Dedifferentiated amniotic fluid mesenchymal stem cell (primary cell): ENCODE results near the gene CXCL9.
"Not testable (repeated sequence)": the region's sequence is repeated elsewhere in the genome, so short reads cannot be mapped to it uniquely, and the experiment has no call there.

ENCODE experiments used
- DNase-seq: peaks from one replicate; pipeline ENCODE4 v3.0.0-alpha.2; 2016; ENCODE audit errors: extremely low spot score

Gene CXCL9

DNA sequence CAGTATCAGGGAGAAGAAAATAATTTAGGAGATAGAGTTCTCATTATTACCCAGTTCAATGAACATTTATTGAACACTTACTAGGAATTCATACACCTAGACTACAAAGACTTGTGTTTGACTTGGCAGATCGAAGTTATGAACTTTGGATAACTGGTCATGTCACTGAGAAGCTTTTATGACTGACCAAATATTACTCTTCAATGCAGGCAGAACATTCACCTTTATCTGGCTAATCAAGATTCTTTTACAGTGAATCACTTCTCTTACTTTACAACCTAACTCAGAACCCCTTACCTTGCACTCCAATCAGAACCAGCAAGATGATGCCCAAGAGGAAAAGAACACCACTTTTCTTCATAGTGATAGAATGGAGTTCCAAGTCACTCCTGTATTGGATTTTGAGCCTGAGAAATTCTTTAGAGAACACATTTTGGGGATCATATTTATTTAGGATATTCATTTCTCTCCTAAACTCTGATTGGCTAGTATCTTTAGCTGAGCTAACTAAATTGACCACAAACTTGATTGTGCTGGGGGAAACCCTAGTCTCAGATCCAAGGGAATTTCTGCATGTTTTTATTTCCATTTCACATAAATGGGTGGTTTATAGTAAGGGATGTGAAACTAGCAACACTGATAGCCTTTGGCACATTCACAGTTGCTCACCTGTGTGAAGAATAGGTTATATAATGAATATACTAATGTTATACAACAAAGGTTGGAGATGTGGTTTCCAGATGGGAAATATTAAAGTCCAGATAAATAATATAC is at the start of gene CXCL9:
TSS of gene CXCL9 (minus strand) at position 421 of the 774 bp plus-strand sequence. CDS start at position 361, 60 bp downstream.
- no peak for DNase-seq

DNA sequence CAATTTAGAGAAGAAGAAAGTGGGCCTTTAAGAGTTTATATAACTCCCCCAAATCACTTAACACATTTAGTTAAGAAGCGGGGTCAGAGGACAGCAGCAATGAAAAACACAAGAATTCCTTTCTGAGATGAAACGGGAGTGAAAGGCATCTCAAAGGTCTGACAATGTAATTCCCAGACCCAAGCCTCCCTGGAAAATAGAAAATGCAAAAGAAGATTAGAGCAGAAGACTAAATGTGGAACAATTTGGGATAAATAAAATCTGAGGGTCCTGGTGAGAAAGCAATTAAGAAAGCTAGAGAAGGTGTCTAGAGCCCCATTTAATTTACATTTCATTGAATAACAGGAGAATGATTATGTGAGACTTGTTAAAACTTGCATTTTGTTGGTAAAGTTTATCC is 48.1 kb upstream of the CXCL9 start:
- DNase-seq: no peak

GRCh38 chr4:76055016-76055415 is 47.7 kb upstream of the CXCL9 start:
- no peak for DNase-seq

GRCh38 chr4:76053730-76054129 is 46.4 kb upstream of the CXCL9 start:
- no peak for DNase-seq

DNA sequence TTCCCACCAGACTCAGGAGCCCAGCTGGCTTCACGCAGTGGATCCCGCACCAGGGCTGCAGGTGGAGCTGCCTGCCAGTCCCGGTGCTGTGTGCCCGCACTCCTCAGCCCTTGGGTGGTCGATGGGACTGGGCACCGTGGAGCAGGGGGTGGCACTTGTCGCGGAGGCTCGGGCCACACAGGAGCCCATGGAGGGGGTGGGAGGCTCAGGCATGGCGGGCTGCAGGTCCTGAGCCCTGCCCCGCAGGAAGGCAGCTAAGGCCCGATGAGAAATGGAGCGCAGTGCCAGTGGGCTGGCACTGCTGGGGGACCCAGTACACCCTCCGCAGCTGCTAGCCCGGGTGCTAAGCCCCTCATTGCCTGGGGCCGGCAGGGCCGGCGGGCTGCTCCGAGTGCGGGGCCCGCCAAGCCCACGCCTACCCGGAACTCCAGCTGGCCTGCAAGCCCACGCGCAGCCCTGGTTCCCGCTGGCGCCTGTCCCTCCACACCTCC is 43.3 kb upstream of the CXCL9 start:
- DNase-seq: not testable (repeated sequence)

- not testable (repeated sequence) for DNase-seq
Measured at GRCh38 chr4:76049860-76050416, 42.6 kb upstream of the CXCL9 start.

- not testable (repeated sequence) for DNase-seq
Measured at GRCh38 chr4:76044686-76045085, 37.4 kb upstream of the CXCL9 start.

- not testable (repeated sequence) for DNase-seq
Measured at GRCh38 chr4:76043306-76043705, 36.0 kb upstream of the CXCL9 start.

DNA sequence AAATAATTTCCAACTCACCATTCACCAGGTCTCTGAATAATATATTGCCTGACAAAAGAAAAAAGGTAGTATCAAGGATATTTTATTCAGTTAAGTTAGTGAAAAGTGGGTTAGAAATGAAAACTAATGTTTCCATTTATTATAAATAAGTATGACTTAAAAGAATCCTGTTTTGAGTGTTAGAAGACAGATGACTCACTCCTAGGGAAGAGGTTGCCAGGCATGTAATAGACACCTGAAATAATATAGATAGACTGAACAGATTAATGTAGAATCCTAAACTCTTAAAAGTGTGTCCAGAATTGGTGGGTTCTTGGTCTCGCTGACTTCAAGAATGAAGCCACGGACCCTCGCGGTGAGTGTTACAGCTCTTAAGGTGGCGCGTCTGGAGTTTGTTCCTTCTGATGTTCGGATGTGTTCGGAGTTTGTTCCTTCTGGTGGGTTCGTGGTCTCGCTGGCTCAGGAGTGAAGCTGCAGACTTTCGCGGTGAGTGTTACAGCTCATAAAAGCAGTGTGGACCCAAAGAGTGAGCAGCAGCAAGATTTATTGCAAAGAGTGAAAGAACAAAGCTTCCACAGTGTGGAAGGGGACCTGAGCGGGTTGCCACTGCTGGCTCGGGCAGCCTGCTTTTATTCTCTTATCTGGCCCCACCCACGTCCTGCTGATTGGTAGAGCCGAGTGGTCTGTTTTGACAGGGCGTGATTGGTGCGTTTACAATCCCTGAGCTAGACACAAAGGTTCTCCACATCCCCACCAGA is 35.1 kb upstream of the CXCL9 start:
- not testable (repeated sequence) for DNase-seq

- DNase-seq: no peak
Measured at GRCh38 chr4:76036855-76037254, 29.5 kb upstream of the CXCL9 start.

DNA sequence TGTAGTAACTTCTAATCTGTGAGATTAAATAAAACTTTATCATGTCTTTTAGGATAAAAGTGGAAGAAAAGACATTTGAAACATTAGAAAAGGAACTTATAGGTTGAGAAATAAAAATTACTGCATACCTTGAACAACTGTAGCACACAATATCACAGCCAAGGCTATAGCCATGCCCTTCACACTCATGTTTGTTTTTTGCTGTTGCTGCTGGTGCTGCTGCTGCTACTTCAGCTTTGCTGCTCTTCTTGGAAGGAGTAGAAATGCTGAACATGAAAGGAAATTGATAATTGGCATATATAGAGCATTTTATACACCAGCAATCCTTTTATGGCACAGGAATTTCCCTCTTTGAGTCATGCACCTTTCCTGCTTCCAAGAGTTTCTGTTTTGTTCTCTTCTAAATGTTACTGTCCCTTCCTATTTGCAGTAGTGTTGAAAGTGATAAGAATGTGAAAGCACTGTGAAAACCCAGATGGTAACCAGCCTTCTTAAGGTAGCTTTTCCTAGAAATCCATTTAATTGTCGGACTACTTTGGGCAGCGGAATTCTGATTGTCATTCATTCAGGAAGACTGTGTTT is 28.6 kb upstream of the CXCL9 start, which contains the start of gene CXCL11:
TSS of gene CXCL11 (minus strand) at position 272 of the 582 bp plus-strand sequence. CDS start at position 189, 83 bp downstream.
- DNase-seq: no peak

DNA sequence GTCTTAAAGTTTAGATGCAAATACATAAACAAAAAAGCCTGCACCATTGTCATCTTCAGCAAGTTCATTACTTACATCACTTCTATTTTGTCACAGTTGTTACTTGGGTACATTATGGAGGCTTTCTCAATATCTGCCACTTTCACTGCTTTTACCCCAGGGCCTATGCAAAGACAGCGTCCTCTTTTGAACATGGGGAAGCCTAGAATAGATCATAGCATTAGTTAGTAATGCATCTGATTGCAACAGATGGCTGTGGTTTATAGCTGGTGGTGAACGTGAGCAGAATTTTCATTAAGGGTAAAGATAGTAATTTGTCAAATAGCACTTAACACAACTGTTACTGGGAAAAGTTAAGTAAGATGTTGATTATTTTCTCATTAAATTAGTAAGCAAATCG is 27.8 kb upstream of the CXCL9 start:
- no peak for DNase-seq

DNA sequence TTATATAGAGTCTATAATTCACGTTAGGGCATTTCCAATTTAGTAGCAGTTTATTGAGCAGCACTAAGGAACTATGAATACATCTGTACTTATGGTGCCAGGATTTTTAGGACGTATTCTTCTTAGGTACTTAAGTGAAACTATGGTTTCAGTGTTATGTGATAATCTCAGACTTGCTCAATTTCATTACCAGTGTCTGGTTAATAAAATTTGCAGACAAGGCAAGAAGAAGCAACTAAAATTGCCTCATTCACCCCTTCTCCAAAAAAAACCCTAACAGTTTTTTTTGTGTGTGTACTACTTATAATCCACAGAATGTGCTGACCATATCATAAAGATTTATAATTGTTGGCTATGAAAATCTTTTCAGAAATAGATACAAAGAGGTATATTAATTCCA is 22.0 kb upstream of the CXCL9 start:
- no peak for DNase-seq

DNA sequence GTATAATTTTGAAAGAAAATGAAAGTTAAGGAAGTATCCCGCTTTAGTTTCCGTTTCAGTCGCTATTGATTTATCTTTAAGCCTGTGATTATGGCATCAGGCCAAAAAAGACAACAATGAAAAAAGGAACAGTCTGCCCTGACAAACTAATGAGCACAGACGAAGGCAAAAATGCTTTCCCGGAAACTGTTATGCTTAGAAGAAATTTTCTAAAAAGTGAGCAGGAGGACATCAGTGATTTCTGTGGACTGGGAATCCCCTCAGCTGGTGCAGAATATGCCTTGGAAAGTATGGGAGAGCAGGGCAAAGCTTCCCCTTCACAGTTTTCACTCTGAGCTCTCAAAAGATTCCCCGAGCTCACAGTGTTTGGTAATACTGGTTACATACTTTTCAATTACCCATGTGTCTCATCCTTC is 21.0 kb upstream of the CXCL9 start:
- DNase-seq: no peak

DNA sequence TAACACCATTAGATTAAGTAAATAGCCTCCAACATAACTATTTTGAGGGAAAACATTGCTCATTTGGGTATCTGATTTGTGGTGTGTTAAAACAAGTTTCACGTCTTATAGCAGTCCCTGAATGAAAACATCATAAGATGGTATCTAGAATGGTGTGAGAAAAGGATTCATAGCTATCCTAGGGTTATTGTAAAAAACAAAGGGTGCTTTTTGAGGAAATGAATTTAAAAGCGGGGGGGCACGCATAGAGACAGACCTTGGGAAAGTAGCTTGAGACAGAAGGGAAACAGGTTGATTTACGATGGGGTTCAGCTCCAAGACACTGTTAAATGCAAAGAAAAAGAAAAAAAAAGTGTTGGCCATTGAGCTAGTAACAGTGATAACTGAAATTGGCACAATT is 16.8 kb upstream of the CXCL9 start:
- no peak for DNase-seq

GRCh38 chr4:76023389-76023788 is 16.1 kb upstream of the CXCL9 start, which contains the start of gene CXCL10:
Gene CXCL10, minus strand, starts transcription at chr4:76023497. Its CDS starts 66 bp downstream, at chr4:76023431.
- DNase-seq: no peak

GRCh38 chr4:76022677-76023076 is 15.4 kb upstream of the CXCL9 start:
- no peak for DNase-seq

DNA sequence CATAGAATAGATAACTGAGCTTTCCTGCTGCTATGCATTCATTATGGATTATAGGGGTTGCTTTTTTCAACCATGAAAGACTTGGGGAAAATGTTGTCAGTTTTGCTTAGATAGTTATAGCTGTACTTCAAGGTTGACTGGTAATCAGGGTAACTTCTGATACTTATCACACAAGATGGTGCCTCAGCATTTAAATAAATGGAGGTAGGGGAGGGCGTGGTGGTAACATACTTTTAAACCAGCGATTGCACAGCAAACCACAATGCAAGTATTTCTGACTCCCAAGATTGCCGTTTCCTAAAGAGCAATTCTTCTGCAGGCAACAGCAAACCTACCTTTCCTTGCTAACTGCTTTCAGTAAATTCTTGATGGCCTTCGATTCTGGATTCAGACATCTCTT is 14.7 kb upstream of the CXCL9 start:
- no peak for DNase-seq

- no peak for DNase-seq
Measured at GRCh38 chr4:76017056-76017686, 9.9 kb upstream of the CXCL9 start.

GRCh38 chr4:76016393-76016792 is 9.1 kb upstream of the CXCL9 start:
- no peak for DNase-seq

- DNase-seq: no peak
Measured at GRCh38 chr4:76013540-76013939, 6.2 kb upstream of the CXCL9 start.
